ENCODE data around the gene MAFG. TPM values are rescaled to one million over a fixed set of nuclear protein-coding genes. Genes with fewer than 3 reads are reported as not detected.

Gene MAFG
- polyA plus RNA-seq, 12 donors: 11.0 to 17.4 (median 13.7) TPM; not detected in 1

GRCh38 chr17:81870131-81870980 lies 57.2 kb downstream of the MAFG start:
- DNase-seq: no peak

- DNase-seq: no peak
Observed at GRCh38 chr17:81869221-81870130, 58.1 kb downstream of the MAFG start.

GRCh38 chr17:81868674-81869220 lies 58.8 kb downstream of the MAFG start:
- DNase-seq: no peak

Other genes with a start within 250 kb of the MAFG start
- gene ARL16, start 243.9 kb downstream of the MAFG start, polyA plus RNA-seq (ENCODE audit: insufficient read length in 12 of 12): 10 to 100 TPM in 11 of 12 donors, not detected in 1; 21.2 to 39.2 (median 30.1) TPM
- gene HGS, start 243.7 kb downstream of the MAFG start, polyA plus RNA-seq (ENCODE audit: insufficient read length in 12 of 12): 10 to 100 TPM in 11 of 12 donors, not detected in 1; 43.4 to 93.4 (median 50.8) TPM
- gene MRPL12, start 224.4 kb downstream of the MAFG start, polyA plus RNA-seq (ENCODE audit: insufficient read length in 12 of 12): 100 to 1,000 TPM in 1 of 12 donors, 10 to 100 TPM in 10, not detected in 1; 28.6 to 123 (median 48.1) TPM
- gene SLC25A10, start 215.5 kb downstream of the MAFG start, polyA plus RNA-seq (ENCODE audit: insufficient read length in 12 of 12): 10 to 100 TPM in 1 of 12 donors, 1 to 10 TPM in 10, not detected in 1; 1.2 to 22.7 (median 2.9) TPM
- gene GCGR, start 123.6 kb downstream of the MAFG start, polyA plus RNA-seq (ENCODE audit: insufficient read length in 12 of 12): under 1 TPM in 4 of 12 donors, not detected in 8; 0.18 to 0.33 (median 0.22) TPM
- 100 to 1,000 TPM in 3 of 12 donors, 10 to 100 TPM in 8, not detected in 1; 73.5 to 264 (median 95.5) TPM for gene MCRIP1, start 94.4 kb downstream of the MAFG start, polyA plus RNA-seq (ENCODE audit: insufficient read length in 12 of 12)
- gene PPP1R27, start 92.7 kb downstream of the MAFG start, polyA plus RNA-seq (ENCODE audit: insufficient read length in 12 of 12): 10 to 100 TPM in 11 of 12 donors, not detected in 1; 10.9 to 61.9 (median 26.1) TPM
- 100 to 1,000 TPM in 11 of 12 donors, not detected in 1; 346 to 655 (median 404) TPM for gene P4HB, start 67.2 kb downstream of the MAFG start, polyA plus RNA-seq (ENCODE audit: insufficient read length in 12 of 12)
- 100 to 1,000 TPM in 11 of 12 donors, not detected in 1; 114 to 310 (median 158) TPM for gene ARHGDIA, start 56.4 kb downstream of the MAFG start, polyA plus RNA-seq (ENCODE audit: insufficient read length in 12 of 12)
- 100 to 1,000 TPM in 1 of 12 donors, 10 to 100 TPM in 11; 45.6 to 887 (median 57.3) TPM for gene ALYREF, start 36.1 kb downstream of the MAFG start, polyA plus RNA-seq (ENCODE audit: insufficient read length in 12 of 12)
- 100 to 1,000 TPM in 2 of 12 donors, 10 to 100 TPM in 9, not detected in 1; 52.4 to 123 (median 89.3) TPM for gene ANAPC11, start 36.0 kb downstream of the MAFG start, polyA plus RNA-seq (ENCODE audit: insufficient read length in 12 of 12)
- under 1 TPM in 10 of 12 donors, not detected in 2; 0.14 to 0.81 (median 0.49) TPM for gene NPB, start 25.5 kb downstream of the MAFG start, polyA plus RNA-seq (ENCODE audit: insufficient read length in 12 of 12)
- gene PCYT2, start 16.3 kb downstream of the MAFG start, polyA plus RNA-seq (ENCODE audit: insufficient read length in 12 of 12): 10 to 100 TPM in 6 of 12 donors, 1 to 10 TPM in 5, not detected in 1; 8.1 to 17.0 (median 10.0) TPM
- gene SIRT7, start 9.6 kb downstream of the MAFG start, polyA plus RNA-seq (ENCODE audit: insufficient read length in 12 of 12): 10 to 100 TPM in 2 of 12 donors, 1 to 10 TPM in 9, not detected in 1; 4.1 to 15.8 (median 6.4) TPM
- gene PYCR1, start 9.6 kb upstream of the MAFG start, polyA plus RNA-seq (ENCODE audit: insufficient read length in 12 of 12): 100 to 1,000 TPM in 1 of 12 donors, 10 to 100 TPM in 10, not detected in 1; 46.4 to 100 (median 58.3) TPM
- gene MYADML2, start 19.5 kb upstream of the MAFG start, polyA plus RNA-seq (ENCODE audit: insufficient read length in 12 of 12): 10 to 100 TPM in 9 of 12 donors, 1 to 10 TPM in 2, not detected in 1; 6.0 to 35.9 (median 18.5) TPM
- 1 to 10 TPM in 10 of 12 donors, not detected in 2; 1.9 to 7.7 (median 3.5) TPM for gene NOTUM, start 33.5 kb upstream of the MAFG start, polyA plus RNA-seq (ENCODE audit: insufficient read length in 12 of 12)
- 10 to 100 TPM in 11 of 12 donors, not detected in 1; 17.2 to 80.2 (median 21.5) TPM for gene ASPSCR1, start 49.9 kb upstream of the MAFG start, polyA plus RNA-seq (ENCODE audit: insufficient read length in 12 of 12)
- gene CENPX, start 95.1 kb upstream of the MAFG start, polyA plus RNA-seq (ENCODE audit: insufficient read length in 12 of 12): 10 to 100 TPM in 11 of 12 donors, not detected in 1; 26.1 to 35.6 (median 30.8) TPM
- 10 to 100 TPM in 2 of 12 donors, 1 to 10 TPM in 9, not detected in 1; 6.3 to 31.7 (median 8.0) TPM for gene LRRC45, start 95.6 kb upstream of the MAFG start, polyA plus RNA-seq (ENCODE audit: insufficient read length in 12 of 12)
- 10 to 100 TPM in 3 of 12 donors, 1 to 10 TPM in 8, not detected in 1; 4.0 to 28.9 (median 6.4) TPM for gene RAC3, start 103.9 kb upstream of the MAFG start, polyA plus RNA-seq (ENCODE audit: insufficient read length in 12 of 12)
- 10 to 100 TPM in 11 of 12 donors, not detected in 1; 26.8 to 54.2 (median 34.6) TPM for gene DCXR, start 110.0 kb upstream of the MAFG start, polyA plus RNA-seq (ENCODE audit: insufficient read length in 12 of 12)
- gene RFNG, start 124.1 kb upstream of the MAFG start, polyA plus RNA-seq (ENCODE audit: insufficient read length in 12 of 12): 10 to 100 TPM in 11 of 12 donors, not detected in 1; 22.8 to 56.6 (median 30.1) TPM
- 10 to 100 TPM in 11 of 12 donors, not detected in 1; 55.7 to 91.1 (median 62.2) TPM for gene GPS1, start 124.2 kb upstream of the MAFG start, polyA plus RNA-seq (ENCODE audit: insufficient read length in 12 of 12)
- gene DUS1L, start 138.1 kb upstream of the MAFG start, polyA plus RNA-seq (ENCODE audit: insufficient read length in 12 of 12): 10 to 100 TPM in 11 of 12 donors, not detected in 1; 37.9 to 72.2 (median 54.8) TPM
- 10 to 100 TPM in 11 of 12 donors, not detected in 1; 15.7 to 62.2 (median 24.1) TPM for gene FASN, start 170.5 kb upstream of the MAFG start, polyA plus RNA-seq (ENCODE audit: insufficient read length in 12 of 12)

Data from muscle of arm (tissue), 12 donors.